Measurements from ENCODE around the gene RGS7.
"Not testable (repeated sequence)": the region's sequence is repeated elsewhere in the genome, so short reads cannot be mapped to it uniquely, and the experiment has no call there.

The RGS7 gene

DNA sequence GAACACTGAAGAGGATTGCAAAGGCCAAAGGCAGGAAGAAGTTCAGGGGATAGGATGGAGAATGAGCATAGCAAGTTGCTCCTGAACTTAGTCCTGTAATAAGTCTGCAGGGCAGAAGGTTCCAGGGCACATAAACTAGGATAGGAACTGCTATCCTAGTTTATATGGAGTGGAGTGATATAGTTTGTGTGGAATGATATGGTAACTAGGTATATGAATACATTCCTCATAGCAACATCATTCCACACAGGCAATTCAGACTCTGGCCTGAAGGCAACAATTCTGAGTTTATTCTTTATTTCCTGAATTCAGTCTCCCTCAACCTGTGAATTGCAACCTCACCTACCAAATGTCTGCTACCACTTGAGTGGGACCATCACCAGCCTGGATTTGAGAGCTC, 590.2 kb downstream of the RGS7 start:
- Histone ChIP-seq H3K4me3 (ENCODE audit: low read length) (no peak overlapping the region), H3K27me3 (ENCODE audit: control insufficient read depth, insufficient read depth, low read length) (no peaks in the 10 kb centered on the region)

GRCh38 chr1:240765732-240766363, 591.2 kb downstream of the RGS7 start:
- Histone ChIP-seq H3K9me3 (replicated peaks; ENCODE audit: low read length) (peaks cover 5% of the 10 kb centered on the region), H3K9ac (ENCODE audit: low read depth, low read length) (peak overlapping the region; percentile 12), H3K4me3 (ENCODE audit: low read length) (no peak overlapping the region), H3K36me3 (ENCODE audit: insufficient read depth, low read length) (no peaks in the 10 kb centered on the region), H3K4me1 (ENCODE audit: control insufficient read depth, insufficient read depth, low read length) (peaks cover 20% of the 10 kb centered on the region), H3K4me2 (ENCODE audit: low read length) (peak overlapping the region; percentile 62), H3K27me3 (ENCODE audit: control insufficient read depth, insufficient read depth, low read length) (no peaks in the 10 kb centered on the region)

More for the DNA sequence above, 590.2 kb downstream of the RGS7 start:
- peaks cover 5% of the 10 kb centered on the region for H3K9me3 ChIP-seq (replicated peaks; ENCODE audit: low read length)
- peaks cover 20% of the 10 kb centered on the region for H3K4me1 ChIP-seq (ENCODE audit: control insufficient read depth, insufficient read depth, low read length)
- no peak overlapping the region for H3K4me2 ChIP-seq (ENCODE audit: low read length)
- H3K36me3 ChIP-seq (ENCODE audit: insufficient read depth, low read length), result no peaks in the 10 kb centered on the region
- H3K9ac ChIP-seq (ENCODE audit: low read depth, low read length), result no peak overlapping the region

- Histone ChIP-seq H3K4me2 (ENCODE audit: low read length) (no peak overlapping the region), H3K27me3 (ENCODE audit: control insufficient read depth, insufficient read depth, low read length) (no peaks in the 10 kb centered on the region), H3K9ac (ENCODE audit: low read depth, low read length) (no peak overlapping the region), H3K4me1 (ENCODE audit: control insufficient read depth, insufficient read depth, low read length) (peaks cover 20% of the 10 kb centered on the region), H3K36me3 (ENCODE audit: insufficient read depth, low read length) (no peaks in the 10 kb centered on the region), H3K4me3 (ENCODE audit: low read length) (no peak overlapping the region), H3K9me3 (replicated peaks; ENCODE audit: low read length) (peaks cover 5% of the 10 kb centered on the region)
Measured at GRCh38 chr1:240763771-240764170, 593.2 kb downstream of the RGS7 start.

- H3K4me3 ChIP-seq (ENCODE audit: low read length); H3K36me3 ChIP-seq (ENCODE audit: insufficient read depth, low read length); H3K9ac ChIP-seq (ENCODE audit: low read depth, low read length); H3K27me3 ChIP-seq (ENCODE audit: control insufficient read depth, insufficient read depth, low read length); H3K4me2 ChIP-seq (ENCODE audit: low read length); H3K9me3 ChIP-seq (replicated peaks; ENCODE audit: low read length): not testable (repeated sequence)
- H3K4me1 ChIP-seq (ENCODE audit: control insufficient read depth, insufficient read depth, low read length), result peaks cover 20% of the 10 kb centered on the region
Measured at GRCh38 chr1:240763095-240763494, 593.9 kb downstream of the RGS7 start.

GRCh38 chr1:240762471-240762987, 594.5 kb downstream of the RGS7 start:
- H3K9ac ChIP-seq (ENCODE audit: low read depth, low read length); H3K9me3 ChIP-seq (replicated peaks; ENCODE audit: low read length); H3K4me3 ChIP-seq (ENCODE audit: low read length); H3K27me3 ChIP-seq (ENCODE audit: control insufficient read depth, insufficient read depth, low read length); H3K4me2 ChIP-seq (ENCODE audit: low read length); H3K36me3 ChIP-seq (ENCODE audit: insufficient read depth, low read length): not testable (repeated sequence)
- H3K4me1 ChIP-seq (ENCODE audit: control insufficient read depth, insufficient read depth, low read length), result peaks cover 20% of the 10 kb centered on the region

DNA sequence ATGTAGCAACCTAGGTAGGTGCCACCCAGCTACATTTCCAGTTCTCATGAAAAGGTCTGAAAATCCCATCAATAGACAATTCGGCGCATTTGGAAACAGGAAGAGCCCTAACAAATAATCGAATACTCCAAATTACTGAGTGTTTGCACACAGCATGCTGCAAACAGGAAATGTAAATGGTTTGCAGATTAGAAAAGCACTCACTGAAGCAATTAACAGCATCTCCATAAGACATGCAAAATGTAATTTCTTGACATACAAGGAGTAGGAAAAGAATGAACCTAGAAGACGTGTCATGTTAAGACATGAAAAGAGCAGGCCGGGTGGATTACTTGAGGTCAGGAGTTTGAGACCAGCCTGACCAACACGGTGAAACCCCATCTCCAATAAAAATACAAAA, 598.2 kb downstream of the RGS7 start:
- not testable (repeated sequence) for H3K36me3 ChIP-seq (ENCODE audit: insufficient read depth, low read length); H3K4me3 ChIP-seq (ENCODE audit: low read length); H3K27me3 ChIP-seq (ENCODE audit: control insufficient read depth, insufficient read depth, low read length); H3K4me1 ChIP-seq (ENCODE audit: control insufficient read depth, insufficient read depth, low read length); H3K9me3 ChIP-seq (replicated peaks; ENCODE audit: low read length); H3K9ac ChIP-seq (ENCODE audit: low read depth, low read length); H3K4me2 ChIP-seq (ENCODE audit: low read length)

DNA sequence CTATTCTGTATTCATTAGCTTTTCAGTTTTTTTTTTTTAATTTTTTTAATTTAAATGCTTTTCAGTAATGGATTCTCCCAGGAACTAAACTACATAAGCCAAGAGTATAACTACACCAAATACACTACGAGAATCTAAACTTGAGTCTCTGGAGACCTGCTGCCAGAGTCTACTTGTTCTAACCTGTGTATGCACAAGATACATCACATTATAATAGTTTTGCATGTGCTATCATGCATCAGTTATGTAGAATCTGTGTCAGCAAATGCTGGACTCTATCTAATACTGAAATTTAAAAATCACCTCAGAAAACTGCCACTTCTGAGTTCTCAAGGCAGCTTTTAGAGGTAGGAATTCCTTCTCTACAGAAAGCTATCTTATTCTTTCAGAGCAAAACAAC, 598.7 kb downstream of the RGS7 start:
- H3K36me3 ChIP-seq (ENCODE audit: insufficient read depth, low read length), result no peaks in the 10 kb centered on the region
- H3K9ac ChIP-seq (ENCODE audit: low read depth, low read length), result no peak overlapping the region

GRCh38 chr1:240747907-240748306, 609.1 kb downstream of the RGS7 start:
- H3K4me2 ChIP-seq (ENCODE audit: low read length), result no peak overlapping the region
- H3K4me3 ChIP-seq (ENCODE audit: low read length), result no peak overlapping the region
- H3K9ac ChIP-seq (ENCODE audit: low read depth, low read length), result no peak overlapping the region
- H3K9me3 ChIP-seq (replicated peaks; ENCODE audit: low read length), result no peaks in the 10 kb centered on the region
- H3K27me3 ChIP-seq (ENCODE audit: control insufficient read depth, insufficient read depth, low read length), result no peaks in the 10 kb centered on the region
- H3K36me3 ChIP-seq (ENCODE audit: insufficient read depth, low read length), result no peaks in the 10 kb centered on the region
- H3K4me1 ChIP-seq (ENCODE audit: control insufficient read depth, insufficient read depth, low read length), result no peaks in the 10 kb centered on the region

More for the DNA sequence above, 598.7 kb downstream of the RGS7 start:
- H3K4me3 ChIP-seq (ENCODE audit: low read length), result no peak overlapping the region
- no peaks in the 10 kb centered on the region for H3K9me3 ChIP-seq (replicated peaks; ENCODE audit: low read length)
- H3K4me1 ChIP-seq (ENCODE audit: control insufficient read depth, insufficient read depth, low read length), result no peaks in the 10 kb centered on the region
- no peaks in the 10 kb centered on the region for H3K27me3 ChIP-seq (ENCODE audit: control insufficient read depth, insufficient read depth, low read length)
- H3K4me2 ChIP-seq (ENCODE audit: low read length), result no peak overlapping the region

DNA sequence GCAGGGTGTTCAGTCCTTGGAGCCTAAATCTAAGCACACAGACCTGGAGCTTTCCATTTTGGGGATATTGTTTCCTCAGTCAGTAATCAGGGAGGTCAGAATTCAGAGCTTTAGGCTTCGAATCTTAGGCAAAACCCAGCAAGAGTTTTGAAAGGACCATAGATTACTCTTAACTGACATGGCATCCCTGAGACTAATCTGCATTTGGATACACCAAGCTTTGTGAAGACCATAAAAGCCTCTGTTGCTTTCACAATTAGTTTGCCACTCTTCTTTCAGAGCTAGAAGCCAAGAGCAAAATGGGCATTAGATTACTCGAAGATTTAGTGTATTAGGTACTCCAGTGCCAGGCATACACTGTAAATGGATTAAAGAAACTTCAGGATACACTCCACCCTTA, 613.3 kb downstream of the RGS7 start:
- Histone ChIP-seq H3K27me3 (ENCODE audit: control insufficient read depth, insufficient read depth, low read length) (no peaks in the 10 kb centered on the region), H3K4me1 (ENCODE audit: control insufficient read depth, insufficient read depth, low read length) (peaks cover 6% of the 10 kb centered on the region), H3K9ac (ENCODE audit: low read depth, low read length) (no peak overlapping the region), H3K4me2 (ENCODE audit: low read length) (no peak overlapping the region), H3K36me3 (ENCODE audit: insufficient read depth, low read length) (no peaks in the 10 kb centered on the region), H3K4me3 (ENCODE audit: low read length) (no peak overlapping the region), H3K9me3 (replicated peaks; ENCODE audit: low read length) (no peaks in the 10 kb centered on the region)

DNA sequence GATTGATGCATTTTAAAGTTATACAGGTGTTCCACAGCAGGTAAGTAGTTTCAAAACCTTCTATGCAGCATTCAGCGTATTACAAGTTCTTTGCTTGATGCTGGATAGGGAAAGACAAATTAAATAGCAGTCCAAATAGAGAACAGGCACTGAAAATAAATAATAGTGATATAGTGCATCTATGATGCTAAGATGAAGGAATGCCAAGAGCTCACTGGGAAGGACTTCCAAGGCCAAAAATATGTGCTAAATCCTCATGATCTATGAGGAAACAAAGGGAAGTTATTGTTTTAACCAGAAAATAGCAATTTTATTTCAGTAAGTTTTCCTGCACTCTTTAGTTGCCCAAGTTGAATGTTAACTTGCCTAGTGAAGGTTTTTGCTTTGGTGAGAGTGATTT, 617.3 kb downstream of the RGS7 start:
- no peak overlapping the region for H3K4me2 ChIP-seq (ENCODE audit: low read length)
- H3K9me3 ChIP-seq (replicated peaks; ENCODE audit: low read length), result no peaks in the 10 kb centered on the region
- H3K4me3 ChIP-seq (ENCODE audit: low read length), result no peak overlapping the region
- H3K27me3 ChIP-seq (ENCODE audit: control insufficient read depth, insufficient read depth, low read length), result no peaks in the 10 kb centered on the region
- no peak overlapping the region for H3K9ac ChIP-seq (ENCODE audit: low read depth, low read length)
- H3K36me3 ChIP-seq (ENCODE audit: insufficient read depth, low read length), result no peaks in the 10 kb centered on the region
- H3K4me1 ChIP-seq (ENCODE audit: control insufficient read depth, insufficient read depth, low read length), result peaks cover 13% of the 10 kb centered on the region

GRCh38 chr1:240739139-240739538, 617.9 kb downstream of the RGS7 start:
- peaks cover 13% of the 10 kb centered on the region for H3K4me1 ChIP-seq (ENCODE audit: control insufficient read depth, insufficient read depth, low read length)
- H3K9ac ChIP-seq (ENCODE audit: low read depth, low read length), result no peak overlapping the region

GRCh38 chr1:240737766-240738265, 619.2 kb downstream of the RGS7 start:
- no peak overlapping the region for H3K4me3 ChIP-seq (ENCODE audit: low read length)
- H3K9ac ChIP-seq (ENCODE audit: low read depth, low read length), result no peak overlapping the region
- no peaks in the 10 kb centered on the region for H3K9me3 ChIP-seq (replicated peaks; ENCODE audit: low read length)
- H3K4me1 ChIP-seq (ENCODE audit: control insufficient read depth, insufficient read depth, low read length), result peaks cover 13% of the 10 kb centered on the region
- H3K4me2 ChIP-seq (ENCODE audit: low read length), result no peak overlapping the region
- no peaks in the 10 kb centered on the region for H3K27me3 ChIP-seq (ENCODE audit: control insufficient read depth, insufficient read depth, low read length)
- H3K36me3 ChIP-seq (ENCODE audit: insufficient read depth, low read length), result no peaks in the 10 kb centered on the region

More at GRCh38 chr1:240739139-240739538, 617.9 kb downstream of the RGS7 start:
- Histone ChIP-seq H3K9me3 (replicated peaks; ENCODE audit: low read length) (no peaks in the 10 kb centered on the region), H3K36me3 (ENCODE audit: insufficient read depth, low read length) (no peaks in the 10 kb centered on the region), H3K4me2 (ENCODE audit: low read length) (no peak overlapping the region), H3K4me3 (ENCODE audit: low read length) (no peak overlapping the region), H3K27me3 (ENCODE audit: control insufficient read depth, insufficient read depth, low read length) (no peaks in the 10 kb centered on the region)
